Measurements from ENCODE around the gene KCTD6. TPM values are rescaled to one million over a fixed set of nuclear protein-coding genes. Genes with fewer than 3 reads are reported as not detected.

The KCTD6 gene
- total RNA-seq, 1 experiment from 2014 or later = 15.5 TPM

DNA sequence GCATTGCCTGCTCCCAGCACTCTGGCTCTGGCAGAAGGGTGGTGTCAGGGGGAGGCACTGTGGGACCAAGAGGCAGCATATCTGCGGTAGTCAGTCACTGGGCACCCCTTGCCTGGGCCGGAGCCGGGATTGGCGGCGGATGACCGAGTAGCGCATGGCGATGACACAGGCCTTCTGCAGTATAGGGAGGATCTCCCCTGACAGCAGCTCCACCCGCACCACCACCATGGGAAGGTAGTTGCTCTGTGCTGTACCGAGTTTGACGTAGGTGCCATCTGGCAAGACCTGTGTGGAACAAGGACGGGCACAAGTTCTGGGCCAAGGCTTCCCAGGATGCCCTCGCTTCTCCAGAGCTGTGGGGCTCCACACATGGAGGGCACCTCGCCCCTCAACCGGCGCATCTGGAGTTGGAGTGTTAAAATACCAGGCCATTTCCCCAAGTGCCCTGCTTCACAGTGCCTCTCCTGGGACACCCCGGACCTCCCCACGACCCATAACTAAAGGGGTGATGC is 38.5 kb downstream of the KCTD6 start:
- no peak overlapping the region for H3K27ac Mint-ChIP-seq
- DNase-seq (ENCODE audit: low spot score) (no peak), ATAC-seq (no peak)
- H3K4me3 Mint-ChIP-seq = no peak overlapping the region
- no peaks in the 10 kb centered on the region for H3K9me3 Mint-ChIP-seq
- ChIA-PET CTCF (interaction anchor here (0.7 to 2.7 kb wide), 14 partner anchors 8 to 224 kb away, joined by 3 to 19 read pairs (median 6); partner anchors contain the start of genes HTD2 and RPP14), POLR2A (no interaction called here)
- H3K4me1 Mint-ChIP-seq = peaks cover 14% of the 10 kb centered on the region
- no peak for TF ChIP-seq FOXK1 (CRISPR knock-in tag; IDR thresholded peaks at IDR 0.05)
- no peak for TF ChIP-seq ZNF416 (CRISPR knock-in tag; IDR thresholded peaks at IDR 0.05)
- TF ChIP-seq RORB (CRISPR knock-in tag; IDR thresholded peaks at IDR 0.05) = no peak
- no peak for TF ChIP-seq CBFB (CRISPR knock-in tag; IDR thresholded peaks at IDR 0.05; ENCODE audit: low read depth)
- no peaks in the 10 kb centered on the region for H3K36me3 Mint-ChIP-seq
- H3K27me3 Mint-ChIP-seq (ENCODE audit: low read depth) = no peaks in the 10 kb centered on the region

DNA sequence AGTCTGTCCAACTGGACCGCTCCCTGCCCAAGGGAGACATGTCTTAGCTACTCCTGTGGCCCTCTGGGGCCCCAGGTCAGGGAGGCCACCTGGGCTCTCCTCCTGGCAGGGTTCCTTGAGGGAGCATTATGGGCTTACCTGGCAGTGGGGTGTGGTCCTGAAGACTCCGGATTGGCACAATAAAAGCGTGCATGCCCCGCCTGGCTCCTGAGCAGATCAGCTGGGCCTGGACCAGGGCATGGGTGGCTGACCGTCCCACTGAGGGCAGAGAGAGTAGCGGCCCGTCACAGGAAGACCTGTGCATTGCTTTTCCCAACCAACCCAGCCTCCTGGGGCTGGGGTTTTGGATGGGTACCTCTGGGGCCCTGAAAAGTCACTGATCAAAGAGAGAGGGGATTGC is 39.7 kb downstream of the KCTD6 start:
- TF ChIP-seq NFATC4 (CRISPR knock-in tag; IDR thresholded peaks at IDR 0.05) = no peak
- TF ChIP-seq, protein P1, sequence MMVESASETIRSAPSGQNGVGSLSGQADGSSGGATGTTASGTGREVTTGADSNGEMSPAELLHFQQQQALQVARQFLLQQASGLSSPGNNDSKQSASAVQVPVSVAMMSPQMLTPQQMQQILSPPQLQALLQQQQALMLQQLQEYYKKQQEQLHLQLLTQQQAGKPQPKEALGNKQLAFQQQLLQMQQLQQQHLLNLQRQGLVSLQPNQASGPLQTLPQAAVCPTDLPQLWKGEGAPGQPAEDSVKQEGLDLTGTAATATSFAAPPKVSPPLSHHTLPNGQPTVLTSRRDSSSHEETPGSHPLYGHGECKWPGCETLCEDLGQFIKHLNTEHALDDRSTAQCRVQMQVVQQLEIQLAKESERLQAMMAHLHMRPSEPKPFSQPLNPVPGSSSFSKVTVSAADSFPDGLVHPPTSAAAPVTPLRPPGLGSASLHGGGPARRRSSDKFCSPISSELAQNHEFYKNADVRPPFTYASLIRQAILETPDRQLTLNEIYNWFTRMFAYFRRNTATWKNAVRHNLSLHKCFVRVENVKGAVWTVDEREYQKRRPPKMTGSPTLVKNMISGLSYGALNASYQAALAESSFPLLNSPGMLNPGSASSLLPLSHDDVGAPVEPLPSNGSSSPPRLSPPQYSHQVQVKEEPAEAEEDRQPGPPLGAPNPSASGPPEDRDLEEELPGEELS (CRISPR knock-in tag; IDR thresholded peaks at IDR 0.05) = no peak
- TF ChIP-seq, protein P2, sequence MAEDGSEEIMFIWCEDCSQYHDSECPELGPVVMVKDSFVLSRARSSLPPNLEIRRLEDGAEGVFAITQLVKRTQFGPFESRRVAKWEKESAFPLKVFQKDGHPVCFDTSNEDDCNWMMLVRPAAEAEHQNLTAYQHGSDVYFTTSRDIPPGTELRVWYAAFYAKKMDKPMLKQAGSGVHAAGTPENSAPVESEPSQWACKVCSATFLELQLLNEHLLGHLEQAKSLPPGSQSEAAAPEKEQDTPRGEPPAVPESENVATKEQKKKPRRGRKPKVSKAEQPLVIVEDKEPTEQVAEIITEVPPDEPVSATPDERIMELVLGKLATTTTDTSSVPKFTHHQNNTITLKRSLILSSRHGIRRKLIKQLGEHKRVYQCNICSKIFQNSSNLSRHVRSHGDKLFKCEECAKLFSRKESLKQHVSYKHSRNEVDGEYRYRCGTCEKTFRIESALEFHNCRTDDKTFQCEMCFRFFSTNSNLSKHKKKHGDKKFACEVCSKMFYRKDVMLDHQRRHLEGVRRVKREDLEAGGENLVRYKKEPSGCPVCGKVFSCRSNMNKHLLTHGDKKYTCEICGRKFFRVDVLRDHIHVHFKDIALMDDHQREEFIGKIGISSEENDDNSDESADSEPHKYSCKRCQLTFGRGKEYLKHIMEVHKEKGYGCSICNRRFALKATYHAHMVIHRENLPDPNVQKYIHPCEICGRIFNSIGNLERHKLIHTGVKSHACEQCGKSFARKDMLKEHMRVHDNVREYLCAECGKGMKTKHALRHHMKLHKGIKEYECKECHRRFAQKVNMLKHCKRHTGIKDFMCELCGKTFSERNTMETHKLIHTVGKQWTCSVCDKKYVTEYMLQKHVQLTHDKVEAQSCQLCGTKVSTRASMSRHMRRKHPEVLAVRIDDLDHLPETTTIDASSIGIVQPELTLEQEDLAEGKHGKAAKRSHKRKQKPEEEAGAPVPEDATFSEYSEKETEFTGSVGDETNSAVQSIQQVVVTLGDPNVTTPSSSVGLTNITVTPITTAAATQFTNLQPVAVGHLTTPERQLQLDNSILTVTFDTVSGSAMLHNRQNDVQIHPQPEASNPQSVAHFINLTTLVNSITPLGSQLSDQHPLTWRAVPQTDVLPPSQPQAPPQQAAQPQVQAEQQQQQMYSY (CRISPR knock-in tag; IDR thresholded peaks at IDR 0.05) = no peak
- Mint-ChIP-seq H3K36me3 (no peaks in the 10 kb centered on the region), H3K4me1 (peaks cover 11% of the 10 kb centered on the region), H3K9me3 (no peaks in the 10 kb centered on the region), H3K27ac (no peak overlapping the region), H3K27me3 (ENCODE audit: low read depth) (no peaks in the 10 kb centered on the region), H3K4me3 (no peak overlapping the region)
- ChIA-PET CTCF (interaction anchor here (0.6 to 1.6 kb wide), 5 partner anchors 14 to 207 kb away, joined by 3 to 5 read pairs (median 4); no protein-coding TSS in a partner anchor), POLR2A (no interaction called here)
- no peak for ATAC-seq
- DNase-seq (ENCODE audit: low spot score) = no peak

DNA sequence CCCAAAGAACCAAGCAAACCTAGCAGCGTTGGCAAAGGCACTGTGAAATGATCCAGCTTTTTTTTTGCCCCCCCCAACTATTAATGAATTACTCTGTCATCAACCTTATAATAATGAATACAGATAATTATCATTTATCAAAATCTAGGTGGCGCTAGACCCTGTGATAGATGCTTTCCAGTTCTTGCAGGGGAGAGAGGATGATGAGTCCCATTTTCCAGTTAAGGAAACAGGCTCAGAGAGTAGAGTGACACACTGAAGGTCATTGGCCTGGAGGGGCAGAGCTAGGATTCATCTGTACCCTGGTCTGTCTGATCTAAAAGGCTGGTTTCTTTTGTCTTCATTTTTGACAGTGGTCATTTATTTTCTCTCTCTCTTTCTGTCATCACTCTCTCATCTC is 40.1 kb downstream of the KCTD6 start:
- H3K4me1 Mint-ChIP-seq = peaks cover 9% of the 10 kb centered on the region
- H3K4me3 Mint-ChIP-seq = no peak overlapping the region
- POLR2A ChIA-PET = no interaction called here
- TF ChIP-seq, protein P3, sequence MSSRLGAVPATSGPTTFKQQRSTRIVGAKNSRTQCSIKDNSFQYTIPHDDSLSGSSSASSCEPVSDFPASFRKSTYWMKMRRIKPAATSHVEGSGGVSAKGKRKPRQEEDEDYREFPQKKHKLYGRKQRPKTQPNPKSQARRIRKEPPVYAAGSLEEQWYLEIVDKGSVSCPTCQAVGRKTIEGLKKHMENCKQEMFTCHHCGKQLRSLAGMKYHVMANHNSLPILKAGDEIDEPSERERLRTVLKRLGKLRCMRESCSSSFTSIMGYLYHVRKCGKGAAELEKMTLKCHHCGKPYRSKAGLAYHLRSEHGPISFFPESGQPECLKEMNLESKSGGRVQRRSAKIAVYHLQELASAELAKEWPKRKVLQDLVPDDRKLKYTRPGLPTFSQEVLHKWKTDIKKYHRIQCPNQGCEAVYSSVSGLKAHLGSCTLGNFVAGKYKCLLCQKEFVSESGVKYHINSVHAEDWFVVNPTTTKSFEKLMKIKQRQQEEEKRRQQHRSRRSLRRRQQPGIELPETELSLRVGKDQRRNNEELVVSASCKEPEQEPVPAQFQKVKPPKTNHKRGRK (CRISPR knock-in tag; IDR thresholded peaks at IDR 0.05; ENCODE audit: borderline replicate concordance) = no peak
- TF ChIP-seq EMX1 (CRISPR knock-in tag; IDR thresholded peaks at IDR 0.05) (no peak), ATF1 (CRISPR knock-in tag; IDR thresholded peaks at IDR 0.05) (no peak), MYBL2 (CRISPR knock-in tag; IDR thresholded peaks at IDR 0.05) (no peak), ESRRA (CRISPR knock-in tag; IDR thresholded peaks at IDR 0.05; ENCODE audit: borderline replicate concordance) (no peak)
- TF ChIP-seq, protein P4, sequence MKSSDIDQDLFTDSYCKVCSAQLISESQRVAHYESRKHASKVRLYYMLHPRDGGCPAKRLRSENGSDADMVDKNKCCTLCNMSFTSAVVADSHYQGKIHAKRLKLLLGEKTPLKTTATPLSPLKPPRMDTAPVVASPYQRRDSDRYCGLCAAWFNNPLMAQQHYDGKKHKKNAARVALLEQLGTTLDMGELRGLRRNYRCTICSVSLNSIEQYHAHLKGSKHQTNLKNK (CRISPR knock-in tag; IDR thresholded peaks at IDR 0.05) = no peak
- DNase-seq (ENCODE audit: low spot score) (no peak), ATAC-seq (no peak)
- H3K36me3 Mint-ChIP-seq = no peaks in the 10 kb centered on the region
- no peaks in the 10 kb centered on the region for H3K9me3 Mint-ChIP-seq
- CTCF ChIA-PET = interaction anchor here (0.6 to 1.6 kb wide), 5 partner anchors 15 to 207 kb away, joined by 3 to 5 read pairs (median 4); no protein-coding TSS in a partner anchor
- no peak overlapping the region for H3K27ac Mint-ChIP-seq
- H3K27me3 Mint-ChIP-seq (ENCODE audit: low read depth) = no peaks in the 10 kb centered on the region
